Hepatocyte (in vitro differentiated cells): Measurements from ENCODE around the gene RELT.

ENCODE experiments used
- EZH2phosphoT487 ChIP-seq: fragments of 200-600 bp; sonication (generic); IDR thresholded peaks from one replicate; pipeline ENCODE4 v1.6.1; 2018; ENCODE audit warnings: antibody characterized with exemption, mild to moderate bottlenecking, low read depth, moderate library complexity; ENCODE audit not compliant: unreplicated experiment, severe bottlenecking
- TF ChIP-seq, protein P1 (sequence below): fragments of 200-600 bp; sonication (generic); IDR thresholded peaks from 2 replicates; pipeline ENCODE4 v1.5.1; 2016; ENCODE audit warnings: antibody characterized with exemption, mild to moderate bottlenecking; ENCODE audit not compliant: poor library complexity

DNA sequence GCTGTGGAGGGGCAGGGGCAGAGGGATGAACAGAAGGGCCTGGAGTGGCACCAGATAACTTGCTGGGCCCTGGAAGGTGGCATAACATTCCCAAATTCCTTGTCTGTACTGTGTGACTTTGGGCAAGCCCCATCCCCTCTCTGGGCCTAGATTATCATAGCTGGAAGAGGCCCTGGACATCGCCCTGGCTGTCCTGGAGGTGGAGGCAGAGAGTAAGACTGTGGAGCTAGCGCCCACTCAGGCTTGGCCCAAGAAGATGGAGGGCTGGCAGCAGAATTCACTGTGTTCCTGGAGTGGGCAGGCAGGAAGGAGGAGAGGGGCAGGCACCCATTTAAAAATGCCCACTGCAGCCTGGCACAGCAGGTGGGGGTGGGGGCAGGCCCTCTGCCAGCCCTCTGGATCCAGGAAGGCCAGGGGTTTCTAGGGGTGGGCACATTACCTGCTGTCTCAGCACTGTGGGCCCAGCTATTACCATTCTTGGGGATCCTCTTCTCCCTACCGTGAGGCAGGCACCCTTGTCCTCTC lies 45.6 kb upstream of the RELT start:
- TF ChIP-seq, protein P1, sequence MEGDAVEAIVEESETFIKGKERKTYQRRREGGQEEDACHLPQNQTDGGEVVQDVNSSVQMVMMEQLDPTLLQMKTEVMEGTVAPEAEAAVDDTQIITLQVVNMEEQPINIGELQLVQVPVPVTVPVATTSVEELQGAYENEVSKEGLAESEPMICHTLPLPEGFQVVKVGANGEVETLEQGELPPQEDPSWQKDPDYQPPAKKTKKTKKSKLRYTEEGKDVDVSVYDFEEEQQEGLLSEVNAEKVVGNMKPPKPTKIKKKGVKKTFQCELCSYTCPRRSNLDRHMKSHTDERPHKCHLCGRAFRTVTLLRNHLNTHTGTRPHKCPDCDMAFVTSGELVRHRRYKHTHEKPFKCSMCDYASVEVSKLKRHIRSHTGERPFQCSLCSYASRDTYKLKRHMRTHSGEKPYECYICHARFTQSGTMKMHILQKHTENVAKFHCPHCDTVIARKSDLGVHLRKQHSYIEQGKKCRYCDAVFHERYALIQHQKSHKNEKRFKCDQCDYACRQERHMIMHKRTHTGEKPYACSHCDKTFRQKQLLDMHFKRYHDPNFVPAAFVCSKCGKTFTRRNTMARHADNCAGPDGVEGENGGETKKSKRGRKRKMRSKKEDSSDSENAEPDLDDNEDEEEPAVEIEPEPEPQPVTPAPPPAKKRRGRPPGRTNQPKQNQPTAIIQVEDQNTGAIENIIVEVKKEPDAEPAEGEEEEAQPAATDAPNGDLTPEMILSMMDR = peak; percentile 35
- TF ChIP-seq EZH2phosphoT487 = no peak
